Natural killer cell (primary cell): ENCODE measurements around the gene PDE9A. TPM values are rescaled to one million over a fixed set of nuclear protein-coding genes. Genes with fewer than 3 reads are reported as not detected.

Experiments used
- ATAC-seq, 3 donors: fragments of 150-1000 bp in 2 of 3; fragments of 200-7000 bp in 1 of 3; cut with Tn5 transposase; 1 replicate in 1 of 3; 2 replicates in 2 of 3; pipeline ENCODE4 v1.10.0; 2021; ENCODE audit warnings: mild to moderate bottlenecking in 2 of 3, moderate library complexity in 2 of 3
- DNase-seq, 2 donors: peaks; one replicate each; pipeline versions ENCODE4 v3.0.0 to v3.0.0-alpha.2; 2013 to 2021; ENCODE audit warnings: mixed read lengths in 1 of 2
- H3K27ac ChIP-seq: one replicate; pipeline ENCODE4 v1.5.1; 2013; ENCODE audit warnings: mild to moderate bottlenecking, low read length
- H3K27me3 ChIP-seq: one replicate; pipeline ENCODE4 v1.6.1; 2013; ENCODE audit warnings: low read length; ENCODE audit not compliant: control insufficient read depth, insufficient read depth
- H3K36me3 ChIP-seq: one replicate; pipeline ENCODE4 v1.6.1; 2013; ENCODE audit warnings: low read length; ENCODE audit not compliant: control insufficient read depth, insufficient read depth
- H3K4me1 ChIP-seq: one replicate; pipeline ENCODE4 v1.6.1; 2013; ENCODE audit warnings: low read length; ENCODE audit not compliant: control insufficient read depth, insufficient read depth
- H3K4me3 ChIP-seq: one replicate; pipeline ENCODE4 v1.5.1; 2013; ENCODE audit warnings: low read length
- H3K9me3 ChIP-seq: one replicate; pipeline ENCODE4 v1.6.1; 2013; ENCODE audit warnings: low read length; ENCODE audit not compliant: control insufficient read depth, insufficient read depth
- H3K27ac Mint-ChIP-seq, 2 donors: one replicate each; pipeline ENCODE4 v1.8.0; 2022; ENCODE audit warnings: mild to moderate bottlenecking in 2 of 2, mixed read lengths in 2 of 2, moderate library complexity in 1 of 2
- H3K27me3 Mint-ChIP-seq, 2 donors: one replicate each; pipeline ENCODE4 v1.8.0; 2022; ENCODE audit warnings: low read depth in 2 of 2, mixed read lengths in 2 of 2
- H3K36me3 Mint-ChIP-seq: one replicate; pipeline ENCODE4 v1.8.0; 2022; ENCODE audit warnings: mixed read lengths
- H3K4me1 Mint-ChIP-seq, 2 donors: one replicate each; pipeline ENCODE4 v1.8.0; 2022; ENCODE audit warnings: mixed read lengths in 2 of 2
- H3K4me3 Mint-ChIP-seq: one replicate; pipeline ENCODE4 v1.8.0; 2022; ENCODE audit warnings: mild to moderate bottlenecking, moderate library complexity, mixed read lengths
- H3K9me3 Mint-ChIP-seq, 2 donors: one replicate each; pipeline ENCODE4 v1.8.0; 2022; ENCODE audit warnings: mixed read lengths in 2 of 2
- WGBS: methylation state at CpG from one replicate; pipeline ENCODE4 v1.1.7; 2013; ENCODE audit warnings: missing lambda C conversion rate; ENCODE audit not compliant: insufficient coverage; 5-methylcytosine and 5-hydroxymethylcytosine counted together
- intact Hi-C: fragments of 100-400 bp; cut with micrococcal nuclease; formaldehyde crosslinking; loops from one replicate; pipeline ENCODE4 v1.14.2; 2022
- total RNA-seq, 4 donors: library from RNA; stranded (reverse); fragments of 120-200 nt in 1 of 4; gene quantifications; one replicate each; pipeline versions ENCODE4 v1.2.3 to v1.2.4, GENCODE V29; 2013 to 2022
- TF ChIP-seq, protein P1 (sequence below): fragments of 200-600 bp; IDR thresholded peaks from one replicate; pipeline ENCODE4 v1.8.0; 2022; ENCODE audit warnings: antibody characterized with exemption

Gene PDE9A
- total RNA-seq, 3 donors from 2014 or later (not counting 1 experiment from before 2014, with no cell fraction given), result 1.0 to 4.1 (median 1.2) TPM

DNA sequence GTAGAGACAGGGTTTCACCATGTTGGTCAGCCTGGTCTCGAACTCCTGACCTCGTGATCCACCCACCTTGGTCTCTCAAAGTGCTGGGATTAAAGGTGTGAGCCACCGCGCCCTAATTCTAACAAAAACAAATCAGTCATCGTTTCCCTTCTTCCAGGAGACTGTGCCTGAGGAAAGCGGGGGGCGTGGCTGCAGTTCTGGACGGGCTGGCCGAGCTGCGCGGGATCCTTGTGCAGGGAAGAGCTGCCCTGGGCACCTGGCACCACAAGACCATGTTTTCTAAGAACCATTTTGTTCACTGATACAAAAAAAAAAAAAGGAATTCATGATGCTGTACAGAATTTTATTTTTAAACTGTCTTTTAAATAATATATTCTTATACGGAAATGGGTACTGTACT, 121.7 kb downstream of the PDE9A start:
- Histone ChIP-seq H3K27me3 (no peaks in the 10 kb centered on the region), H3K4me1 (peaks cover 6% of the 10 kb centered on the region), H3K4me3 (no peak overlapping the region), H3K36me3 (no peaks in the 10 kb centered on the region), H3K27ac (no peak overlapping the region), H3K9me3 (no peaks in the 10 kb centered on the region)
- no peak for ATAC-seq
- Mint-ChIP-seq H3K9me3 (no peaks in the 10 kb centered on the region), H3K4me3 (no peak overlapping the region), H3K36me3 (no peaks in the 10 kb centered on the region), H3K27me3 (peaks cover 0 to 10% of the 10 kb centered on the region in 2 donors), H3K27ac (no peak overlapping the region), H3K4me1 (no peaks in the 10 kb centered on the region)
- 83% methylated on average over 12 of the region's 12 CpGs for WGBS
- intact Hi-C loops, result no loop called here
- TF ChIP-seq, protein P1, sequence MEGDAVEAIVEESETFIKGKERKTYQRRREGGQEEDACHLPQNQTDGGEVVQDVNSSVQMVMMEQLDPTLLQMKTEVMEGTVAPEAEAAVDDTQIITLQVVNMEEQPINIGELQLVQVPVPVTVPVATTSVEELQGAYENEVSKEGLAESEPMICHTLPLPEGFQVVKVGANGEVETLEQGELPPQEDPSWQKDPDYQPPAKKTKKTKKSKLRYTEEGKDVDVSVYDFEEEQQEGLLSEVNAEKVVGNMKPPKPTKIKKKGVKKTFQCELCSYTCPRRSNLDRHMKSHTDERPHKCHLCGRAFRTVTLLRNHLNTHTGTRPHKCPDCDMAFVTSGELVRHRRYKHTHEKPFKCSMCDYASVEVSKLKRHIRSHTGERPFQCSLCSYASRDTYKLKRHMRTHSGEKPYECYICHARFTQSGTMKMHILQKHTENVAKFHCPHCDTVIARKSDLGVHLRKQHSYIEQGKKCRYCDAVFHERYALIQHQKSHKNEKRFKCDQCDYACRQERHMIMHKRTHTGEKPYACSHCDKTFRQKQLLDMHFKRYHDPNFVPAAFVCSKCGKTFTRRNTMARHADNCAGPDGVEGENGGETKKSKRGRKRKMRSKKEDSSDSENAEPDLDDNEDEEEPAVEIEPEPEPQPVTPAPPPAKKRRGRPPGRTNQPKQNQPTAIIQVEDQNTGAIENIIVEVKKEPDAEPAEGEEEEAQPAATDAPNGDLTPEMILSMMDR, result no peak
- DNase-seq, result no peak

DNA sequence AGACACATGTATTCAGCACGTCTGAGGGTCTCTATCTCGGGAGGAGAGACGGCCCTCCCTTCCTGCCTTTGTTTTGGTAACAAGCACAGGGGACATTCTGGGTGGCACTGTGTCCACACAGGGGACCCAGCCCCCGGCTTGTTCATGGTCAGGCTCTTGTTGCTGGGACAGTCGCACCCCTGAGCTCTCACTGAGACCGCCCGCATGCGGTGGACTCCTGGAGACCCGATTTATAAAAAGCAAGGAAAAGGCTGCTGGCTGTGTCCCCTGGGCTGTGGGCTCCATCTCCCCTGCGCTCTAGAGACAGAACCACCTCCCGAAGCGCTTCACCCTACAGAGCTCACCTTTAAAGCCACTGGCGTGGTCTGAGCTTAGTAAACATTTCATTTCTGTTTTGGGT, 122.5 kb downstream of the PDE9A start:
- intact Hi-C loops, result no loop called here
- TF ChIP-seq, protein P1, result no peak
- peaks cover 0 to under 1% of the 10 kb centered on the region in 2 donors for H3K4me1 Mint-ChIP-seq
- Histone ChIP-seq H3K27ac (no peak overlapping the region), H3K4me3 (no peak overlapping the region), H3K27me3 (no peaks in the 10 kb centered on the region), H3K9me3 (no peaks in the 10 kb centered on the region), H3K36me3 (no peaks in the 10 kb centered on the region), H3K4me1 (peaks cover 6% of the 10 kb centered on the region)
- no peak overlapping the region for H3K4me3 Mint-ChIP-seq
- H3K9me3 Mint-ChIP-seq, result no peaks in the 10 kb centered on the region
- no peak overlapping the region for H3K27ac Mint-ChIP-seq
- ATAC-seq (no peak), DNase-seq (no peak)
- no peaks in the 10 kb centered on the region for H3K36me3 Mint-ChIP-seq
- WGBS, result 87% methylated on average over 13 of the region's 13 CpGs
- H3K27me3 Mint-ChIP-seq, result peaks cover 0 to 16% of the 10 kb centered on the region in 2 donors

DNA sequence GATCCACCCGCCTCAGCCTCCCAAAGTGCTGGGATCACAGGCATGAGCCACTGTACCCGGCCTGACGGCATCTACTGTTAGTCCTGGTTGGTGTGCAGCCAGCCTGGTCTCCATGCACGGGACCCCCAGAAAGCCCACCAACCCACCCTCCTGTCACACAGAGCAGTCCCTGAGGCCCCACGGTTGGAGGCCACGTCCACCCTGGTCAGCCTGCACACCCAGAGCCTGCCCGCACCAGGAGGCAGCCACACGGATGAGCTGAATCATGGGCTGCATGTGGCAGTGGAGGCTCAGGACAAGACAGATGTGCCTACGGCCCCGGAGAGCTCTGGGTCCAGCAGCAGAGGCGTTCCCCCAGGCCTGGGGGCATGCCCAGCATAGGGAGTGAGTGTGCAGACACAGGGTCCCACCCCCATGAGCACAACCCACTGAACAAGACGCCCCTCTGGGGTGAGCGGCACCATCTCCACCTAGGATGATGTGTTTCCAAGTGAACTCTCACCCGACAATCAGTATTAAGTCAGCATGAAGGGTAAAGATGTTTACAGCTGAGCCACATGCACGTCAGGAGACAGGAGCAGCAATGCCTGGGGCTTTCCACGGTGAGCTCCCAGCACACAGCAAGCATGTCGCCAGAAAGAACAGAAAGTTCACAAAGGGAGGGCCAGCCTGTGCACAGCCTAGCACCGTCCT, 123.8 kb downstream of the PDE9A start:
- Mint-ChIP-seq H3K27me3 (peaks cover 0 to 16% of the 10 kb centered on the region in 2 donors), H3K4me1 (peaks cover 8% of the 10 kb centered on the region in 2 donors), H3K27ac (no peak overlapping the region), H3K4me3 (no peak overlapping the region), H3K9me3 (no peaks in the 10 kb centered on the region), H3K36me3 (no peaks in the 10 kb centered on the region)
- Histone ChIP-seq H3K9me3 (no peaks in the 10 kb centered on the region), H3K4me1 (peaks cover 11% of the 10 kb centered on the region), H3K36me3 (no peaks in the 10 kb centered on the region), H3K27me3 (no peaks in the 10 kb centered on the region), H3K4me3 (no peak overlapping the region), H3K27ac (no peak overlapping the region)
- TF ChIP-seq, protein P1, result no peak
- ATAC-seq (no peak), DNase-seq (no peak)
- WGBS, result 86% methylated on average over 18 of the region's 18 CpGs
- intact Hi-C loops, result no loop called here
